ENCODE measurements around the gene RPL35. TPM values are rescaled to one million over a fixed set of nuclear protein-coding genes. Genes with fewer than 3 reads are reported as not detected.

The RPL35 gene
- total and polyA plus RNA-seq, 2 experiments from 2014 or later: 1,202 to 4,143 TPM

DNA sequence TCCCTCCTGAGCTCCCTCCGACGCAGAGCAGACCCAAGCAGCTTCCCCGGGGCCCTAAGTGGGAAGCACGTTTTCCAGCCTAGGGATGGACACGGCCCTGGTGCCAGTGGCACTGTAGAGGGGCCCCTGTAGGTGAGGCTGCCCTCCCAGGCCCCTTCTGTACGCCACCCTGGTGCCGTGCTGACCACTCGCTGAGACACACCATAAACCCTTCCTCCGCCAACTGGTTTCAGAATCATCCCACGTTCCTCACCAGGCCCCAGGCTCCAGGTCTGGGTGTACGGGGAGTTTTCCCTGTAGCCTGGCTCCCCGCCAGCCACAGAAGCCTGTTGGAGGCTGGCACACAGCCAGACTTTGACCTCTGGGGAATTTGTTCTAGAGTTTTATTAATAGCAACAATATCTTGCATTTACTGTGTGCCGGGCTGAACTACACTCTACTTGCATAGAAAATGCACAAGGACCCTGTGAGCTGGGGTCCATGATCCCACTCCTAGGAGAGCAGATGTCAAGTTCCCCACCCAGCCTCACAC, 26.7 kb downstream of the RPL35 start:
- Histone ChIP-seq H3K4me3 (no peak overlapping the region), H4K20me1 (replicated peaks; ENCODE audit: insufficient read depth) (no peaks in the 10 kb centered on the region), H3K4me2 (no peak overlapping the region), H3F3A (replicated peaks; ENCODE audit: low read depth) (peaks cover 4% of the 10 kb centered on the region; the same call in 1 of the 2 replicates), H3K27ac (ENCODE audit: low read depth) (no peak overlapping the region), H3K4me1 (ENCODE audit: insufficient read depth) (no peaks in the 10 kb centered on the region), H3K27me3 (ENCODE audit: insufficient read depth) (no peaks in the 10 kb centered on the region), H3K9me2 (ENCODE audit: insufficient read depth) (no peaks in the 10 kb centered on the region), H3K79me2 (replicated peaks; ENCODE audit: insufficient read depth) (no peaks in the 10 kb centered on the region), H2AFZ (no peak overlapping the region), H3K36me3 (ENCODE audit: insufficient read depth) (no peaks in the 10 kb centered on the region)
- TF ChIP-seq STAT1 (IDR thresholded peaks at IDR 0.05; ENCODE audit: unreplicated experiment) (no peak), CREB1 (CRISPR knock-in tag; IDR thresholded peaks at IDR 0.05; ENCODE audit: low read depth) (no peak), REST (IDR thresholded peaks at IDR 0.05; ENCODE audit: unreplicated experiment) (no peak), ZNF114 (CRISPR knock-in tag; IDR thresholded peaks at IDR 0.05) (no peak), CTCF (conservative IDR thresholded peaks at IDR 0.05; ENCODE audit: low read depth in 2 of 2) (no peak), ETS1 (IDR thresholded peaks at IDR 0.05) (no peak), NANOG (IDR thresholded peaks at IDR 0.05; ENCODE audit: borderline replicate concordance) (no peak), ZNF331 (CRISPR knock-in tag; IDR thresholded peaks at IDR 0.05; ENCODE audit: low read depth) (no peak), ZNF462 (CRISPR knock-in tag; IDR thresholded peaks at IDR 0.05) (no peak), EZH2phosphoT487 (IDR thresholded peaks at IDR 0.05; ENCODE audit: unreplicated experiment) (no peak), JUNB (IDR thresholded peaks at IDR 0.05; ENCODE audit: unreplicated experiment) (no peak), POLR2AphosphoS5 (IDR thresholded peaks at IDR 0.05; ENCODE audit: low read depth) (no peak), EZH2 (IDR thresholded peaks at IDR 0.05; ENCODE audit: low read depth, unreplicated experiment) (no peak)
- Mint-ChIP-seq H3K4me1 (peaks cover 6% of the 10 kb centered on the region; the same call in 2 of the 3 replicates), H3K27me3 (ENCODE audit: insufficient read depth, low read depth, poor library complexity) (peaks cover 2% of the 10 kb centered on the region), H3K4me3 (no peak overlapping the region), H3K9me3 (no peaks in the 10 kb centered on the region), H3K27ac (no peak overlapping the region), H3K36me3 (ENCODE audit: low read depth) (no peaks in the 10 kb centered on the region)
- ATAC-seq (no peak), DNase-seq (ENCODE audit: low spot score) (no peak)

All from GM23338 (cell line).